Superior temporal gyrus (tissue), 1 donor: ENCODE measurements around the gene CEACAM19.
"Not testable (repeated sequence)": the region's sequence is repeated elsewhere in the genome, so short reads cannot be mapped to it uniquely, and the experiment has no call there.

Experiments used
- DNase-seq: peaks from one replicate; pipeline ENCODE4 v3.0.0-alpha.2; 2016; ENCODE audit errors: extremely low spot score

Gene CEACAM19

GRCh38 chr19:44645407-44646048 lies 25.8 kb upstream of the CEACAM19 start:
- no peak for DNase-seq

DNA sequence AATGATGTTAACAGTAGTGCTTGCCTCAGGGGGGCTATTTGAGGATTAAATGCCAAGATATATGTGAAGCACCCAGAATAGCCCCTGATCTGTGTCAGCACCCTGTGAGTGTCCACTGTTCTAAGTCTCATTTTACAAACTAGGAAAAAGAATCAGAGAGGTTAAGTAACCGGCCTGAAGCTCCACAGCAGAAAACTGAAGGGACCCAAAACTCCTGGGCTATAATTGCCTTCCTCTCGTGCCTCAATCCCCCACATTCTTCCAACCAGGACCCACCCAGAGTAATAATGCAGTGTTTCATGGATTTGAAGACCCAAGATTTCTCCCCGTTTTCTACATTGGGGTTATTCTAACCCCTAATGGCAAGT lies 25.2 kb upstream of the CEACAM19 start:
- DNase-seq, result no peak

DNA sequence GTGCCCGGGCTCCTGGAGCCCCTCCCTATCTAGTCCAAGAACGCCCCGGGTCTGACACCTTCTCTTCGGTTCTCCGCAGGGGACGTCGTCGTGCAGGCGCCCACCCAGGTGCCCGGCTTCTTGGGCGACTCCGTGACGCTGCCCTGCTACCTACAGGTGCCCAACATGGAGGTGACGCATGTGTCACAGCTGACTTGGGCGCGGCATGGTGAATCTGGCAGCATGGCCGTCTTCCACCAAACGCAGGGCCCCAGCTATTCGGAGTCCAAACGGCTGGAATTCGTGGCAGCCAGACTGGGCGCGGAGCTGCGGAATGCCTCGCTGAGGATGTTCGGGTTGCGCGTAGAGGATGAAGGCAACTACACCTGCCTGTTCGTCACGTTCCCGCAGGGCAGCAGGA lies 24.1 kb upstream of the CEACAM19 start:
- no peak for DNase-seq

- no peak for DNase-seq
Observed at GRCh38 chr19:44648631-44649251, 22.5 kb upstream of the CEACAM19 start.

GRCh38 chr19:44649578-44650145 lies 21.6 kb upstream of the CEACAM19 start:
- DNase-seq, result no peak

- DNase-seq, result no peak
Observed at GRCh38 chr19:44653343-44653742, 17.9 kb upstream of the CEACAM19 start.

- no peak for DNase-seq
Observed at GRCh38 chr19:44653977-44654774, 17.1 kb upstream of the CEACAM19 start.

DNA sequence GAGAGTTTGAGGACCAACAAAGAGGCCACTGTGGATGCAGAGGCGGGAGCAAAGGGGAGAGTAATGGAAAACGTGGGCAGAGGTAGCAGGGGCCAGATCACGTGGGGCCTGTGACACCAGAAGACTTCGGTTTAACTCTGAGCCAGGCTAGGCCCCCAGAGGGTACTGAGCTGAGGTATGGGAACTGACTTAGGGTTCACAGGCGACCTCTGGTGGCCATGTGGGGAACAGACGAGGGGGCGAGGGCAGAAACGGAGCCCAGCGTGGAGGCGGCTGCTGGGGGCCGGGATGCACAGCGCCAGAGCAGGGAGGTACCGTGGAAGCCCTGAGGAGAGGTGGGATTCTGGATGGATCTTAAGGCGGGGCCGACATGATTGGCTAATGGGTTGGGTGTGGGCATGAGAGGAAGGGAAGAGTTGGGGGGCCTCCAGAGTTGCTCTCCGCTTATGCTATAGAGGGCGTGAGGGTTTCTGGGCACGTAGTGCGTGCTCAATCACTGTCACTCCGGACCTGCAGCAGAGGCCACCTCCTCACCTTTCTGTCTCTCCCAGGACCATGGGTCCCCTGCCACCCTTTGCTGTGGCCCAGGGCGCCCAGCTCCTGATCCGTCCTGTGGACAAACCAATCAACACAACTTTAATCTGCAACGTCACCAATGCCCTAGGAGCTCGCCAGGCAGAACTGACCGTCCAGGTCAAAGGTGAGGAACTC lies 13.9 kb upstream of the CEACAM19 start:
- DNase-seq, result peak; percentile 45

DNA sequence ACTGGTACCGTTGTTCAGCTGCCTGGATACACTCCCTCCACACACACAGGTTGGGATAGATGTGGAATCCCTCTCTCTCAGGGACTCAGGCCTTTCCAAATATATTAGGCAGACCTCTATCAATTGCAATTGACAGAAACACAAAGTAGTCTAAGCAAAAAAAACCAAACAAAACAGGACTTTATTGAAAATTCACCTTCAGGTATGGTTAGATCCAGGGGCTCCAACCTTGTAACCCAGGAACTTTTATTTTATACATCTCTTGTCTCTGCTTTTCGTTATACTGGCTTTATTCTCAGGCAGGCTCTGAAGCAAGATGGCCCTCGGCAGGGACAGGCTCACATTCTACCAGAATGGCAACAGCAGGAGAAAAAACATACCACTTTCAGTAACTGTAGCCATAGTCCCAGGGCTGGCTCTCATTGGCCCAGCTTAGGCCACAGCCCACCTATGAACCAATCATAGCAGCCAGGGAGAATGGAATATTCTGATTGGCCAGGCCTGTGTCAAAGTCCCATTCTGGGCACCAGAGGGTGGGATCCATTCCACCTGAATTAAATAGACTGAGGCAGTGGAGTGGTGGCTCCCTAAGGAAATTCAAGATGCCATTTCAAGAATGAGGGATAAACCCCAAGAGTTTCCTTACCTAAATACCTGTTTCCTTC lies 13.1 kb upstream of the CEACAM19 start:
- no peak for DNase-seq

GRCh38 chr19:44660081-44660480 lies 11.2 kb upstream of the CEACAM19 start:
- no peak for DNase-seq

- no peak for DNase-seq
Observed at GRCh38 chr19:44661205-44661604, 10.1 kb upstream of the CEACAM19 start.

GRCh38 chr19:44661904-44662303 lies 9.4 kb upstream of the CEACAM19 start:
- no peak for DNase-seq

- no peak for DNase-seq
Observed at GRCh38 chr19:44662691-44663385, 8.4 kb upstream of the CEACAM19 start.

- DNase-seq, result no peak
Observed at GRCh38 chr19:44663996-44664395, 7.3 kb upstream of the CEACAM19 start.

DNA sequence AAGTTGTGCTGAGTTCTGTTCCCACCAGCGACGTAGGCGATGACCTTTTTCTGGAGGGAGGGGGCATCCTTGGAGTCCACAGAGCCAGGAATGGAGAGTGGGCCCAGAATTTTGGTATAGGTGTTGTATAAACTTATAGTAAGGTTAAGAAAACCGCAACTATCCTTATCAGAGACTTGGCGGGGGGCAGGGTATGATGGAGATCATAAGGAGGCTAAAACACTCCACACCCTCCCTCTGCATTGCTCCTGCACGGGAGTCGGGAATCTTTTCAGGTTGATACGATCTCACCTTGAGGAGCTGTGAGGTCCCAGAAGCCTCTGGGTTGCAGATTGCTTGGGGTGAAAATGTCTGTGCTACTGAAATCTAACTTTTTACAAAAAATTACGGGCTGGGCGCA lies 6.3 kb upstream of the CEACAM19 start:
- DNase-seq, result no peak

DNA sequence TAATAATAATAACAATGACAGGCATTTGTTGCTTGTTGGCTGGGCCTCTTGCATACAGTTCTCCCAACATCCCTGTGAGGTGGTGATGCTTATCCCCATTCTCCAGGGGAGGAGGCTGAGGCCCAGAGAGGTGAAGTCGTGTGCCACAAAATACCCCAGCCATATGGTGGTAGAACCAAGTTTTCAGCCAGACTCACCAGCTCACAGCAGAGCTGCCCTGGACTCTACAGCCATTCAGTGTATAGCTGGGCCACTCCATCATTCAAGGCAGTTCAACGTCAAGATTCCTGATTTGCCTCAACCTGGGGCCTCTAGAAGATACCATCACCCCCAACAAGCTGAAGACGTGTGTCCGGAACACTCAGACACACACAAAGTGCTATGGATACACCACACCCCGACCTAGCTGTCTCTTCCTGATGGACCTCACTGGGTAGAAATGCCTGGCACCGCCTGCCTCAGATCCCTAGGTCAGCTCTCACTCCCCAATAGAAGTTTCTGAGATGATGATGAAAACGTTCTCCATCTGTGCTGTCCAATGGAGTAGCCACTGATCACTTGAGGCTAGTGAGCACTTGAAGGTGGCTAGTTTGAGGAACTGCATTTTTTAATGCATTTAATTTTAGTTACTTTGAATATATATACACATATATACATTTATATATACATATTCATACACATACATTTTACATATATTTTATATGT lies 4.3 kb upstream of the CEACAM19 start:
- no peak for DNase-seq

GRCh38 chr19:44668985-44669764 lies 2.1 kb upstream of the CEACAM19 start:
- DNase-seq, result no peak

- DNase-seq, result not testable (repeated sequence)
Observed at GRCh38 chr19:44670027-44670426, 1.3 kb upstream of the CEACAM19 start.

GRCh38 chr19:44672226-44672625 lies 944 bp downstream of the CEACAM19 start:
- DNase-seq, result no peak
